HG03378 (cell line): ENCODE measurements around the gene ABHD16A.

Experiments
- ATAC-seq: cut with Tn5 transposase; IDR thresholded peaks from one replicate; pipeline ENCODE4 v1.9.1; 2021; ENCODE audit warnings: mild to moderate bottlenecking, moderate library complexity; ENCODE audit not compliant: unreplicated experiment

ABHD16A gene

DNA sequence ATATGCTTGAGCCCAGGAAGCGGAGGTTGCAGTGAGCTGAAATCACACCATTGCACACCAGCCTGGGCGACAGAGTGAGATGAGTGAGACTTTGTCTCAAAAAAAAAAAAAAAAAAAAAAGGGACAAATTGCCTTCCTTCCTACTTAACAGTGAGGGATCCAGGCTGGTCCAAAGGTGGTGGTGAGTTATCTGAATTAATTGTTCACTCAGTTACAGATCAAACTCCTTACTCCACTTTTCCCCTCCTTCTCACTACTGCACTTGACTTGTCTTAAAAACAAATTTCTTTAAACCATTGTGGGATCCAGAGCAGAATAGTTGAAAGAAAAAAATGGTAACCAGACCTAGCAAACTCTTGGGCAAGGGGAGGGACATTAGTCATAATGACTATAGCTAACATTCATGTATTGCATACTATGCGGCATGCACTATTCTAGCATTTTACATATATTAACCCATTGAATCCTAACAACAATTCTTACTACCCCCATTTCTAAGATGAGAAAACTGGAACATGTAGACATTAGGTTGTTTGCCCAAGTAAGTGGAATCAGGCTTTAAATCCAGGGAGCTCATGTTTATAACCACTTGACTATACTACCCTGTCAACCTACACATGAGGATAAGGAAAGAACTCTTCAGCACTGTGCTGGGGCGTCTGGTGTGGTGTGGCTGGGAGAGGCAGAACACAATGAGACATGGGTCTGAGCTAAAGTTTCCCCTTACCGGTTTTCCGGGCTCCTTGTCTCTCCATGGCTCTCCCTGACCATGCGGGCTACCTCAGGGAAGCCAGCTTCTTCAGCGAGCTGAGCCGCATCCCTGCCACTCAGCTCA lies 39.8 kb downstream of the ABHD16A start:
- no peak for ATAC-seq

DNA sequence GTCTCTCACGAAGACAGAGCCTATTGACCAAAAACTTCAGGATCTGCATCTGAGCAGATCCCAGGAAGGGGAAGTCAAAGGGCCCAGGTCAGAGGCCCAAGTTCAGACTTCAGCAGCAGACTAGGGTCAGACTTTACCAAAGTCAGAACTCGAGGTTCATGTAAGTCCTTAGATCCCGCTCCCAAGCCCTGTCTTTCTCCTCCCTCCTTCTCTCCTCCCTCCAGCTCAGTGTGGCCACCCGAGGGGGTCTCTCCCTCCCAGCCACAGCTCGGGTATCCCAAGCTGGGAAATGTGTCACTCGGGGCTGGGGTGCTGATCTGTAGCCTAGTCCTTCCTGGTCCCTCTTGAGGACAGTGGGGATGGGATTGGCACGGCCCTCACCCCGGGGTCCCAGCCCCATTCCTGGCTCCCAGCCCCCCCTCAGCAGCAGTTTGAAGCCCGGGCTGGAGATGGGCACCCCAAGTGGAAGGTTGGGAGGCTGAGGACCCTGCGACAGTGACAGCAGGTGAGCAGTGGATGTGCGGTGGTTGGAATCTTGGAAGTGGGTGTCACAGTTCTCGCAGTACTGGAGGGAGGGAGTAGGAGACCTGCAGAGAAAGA lies 40.9 kb downstream of the ABHD16A start:
- ATAC-seq = no peak

DNA sequence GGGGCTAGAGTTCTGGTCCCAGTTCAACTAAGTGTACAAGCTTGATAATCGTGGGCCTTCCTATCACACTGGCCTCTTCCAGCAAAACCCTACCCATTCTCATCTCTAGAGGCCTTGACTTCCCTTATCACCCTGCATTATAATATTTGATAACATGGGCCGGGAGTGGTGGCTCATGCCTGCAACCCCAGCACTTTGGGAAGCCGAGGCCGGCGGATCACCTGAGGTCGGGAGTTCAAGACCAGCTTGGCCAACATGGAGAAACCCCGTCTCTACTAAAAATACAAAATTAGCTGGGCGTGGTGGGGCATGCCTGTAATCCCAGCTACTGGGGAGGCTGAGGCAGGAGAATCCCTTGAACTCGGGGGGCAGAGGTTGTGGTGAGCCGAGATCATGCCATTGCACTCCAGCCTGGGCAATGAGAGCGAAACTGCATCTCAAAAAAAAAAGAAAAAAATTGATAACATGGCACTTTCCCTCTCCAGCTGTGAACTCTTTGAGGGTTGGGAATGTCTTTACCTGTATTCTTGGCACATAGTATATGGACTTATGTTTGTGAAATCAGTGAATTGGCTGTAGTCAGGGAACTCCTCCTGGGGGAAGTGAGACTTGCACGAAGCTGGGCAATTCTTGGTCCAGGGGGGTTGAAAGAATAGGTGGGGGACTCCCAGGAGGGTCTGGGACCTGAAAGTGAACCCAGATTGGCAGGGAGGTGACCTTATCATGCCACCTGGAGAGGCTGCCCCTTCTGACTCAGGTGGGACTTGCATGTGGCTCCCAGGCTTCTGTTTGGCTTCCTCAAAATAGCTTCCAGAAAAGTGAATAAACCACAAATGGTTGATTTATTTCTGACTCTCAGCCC lies 41.6 kb downstream of the ABHD16A start:
- ATAC-seq = no peak

DNA sequence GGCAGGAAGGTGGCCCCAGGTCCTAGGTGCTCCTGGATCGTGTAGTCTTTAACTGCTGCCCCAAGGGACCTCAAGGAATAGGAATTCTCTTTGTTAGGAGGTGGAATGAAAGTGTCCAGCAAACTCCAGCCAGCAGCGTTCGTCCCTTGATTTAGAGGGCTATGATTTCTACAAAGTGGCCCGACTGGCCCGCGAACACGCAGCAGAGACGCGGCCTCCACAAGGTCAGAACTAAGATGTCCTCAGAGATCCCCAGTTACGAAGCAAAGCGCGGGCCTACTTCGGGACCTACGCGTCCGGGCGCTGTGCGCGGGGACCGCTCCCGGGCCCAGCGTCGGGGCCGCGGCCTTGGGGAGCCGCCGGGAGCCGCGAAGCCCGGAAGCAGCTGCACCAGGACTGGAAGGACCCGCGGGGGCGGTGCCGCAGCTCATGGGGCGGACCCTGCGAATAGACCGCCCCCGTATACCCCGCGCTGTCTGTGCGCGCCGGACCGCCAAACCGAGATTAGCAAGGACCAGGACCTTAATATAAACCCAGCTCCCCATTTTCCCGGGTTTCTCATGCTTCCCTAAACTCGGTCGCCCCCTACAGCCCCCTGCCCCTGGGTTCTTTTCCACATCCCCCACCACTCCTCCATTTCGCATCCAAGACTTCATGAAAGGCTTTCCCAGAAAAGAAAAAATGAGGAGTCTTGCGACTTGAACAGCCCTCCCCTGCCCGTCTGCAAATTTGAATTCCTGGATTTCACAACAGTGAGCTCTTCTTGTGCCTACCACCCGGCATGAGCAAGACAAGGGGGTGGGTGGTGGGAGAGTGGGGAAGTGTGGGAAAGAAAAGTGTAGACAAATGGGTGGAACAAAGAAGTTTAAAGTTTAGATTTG lies 42.5 kb downstream of the ABHD16A start, which contains the start of gene C6orf47:
Gene C6orf47 (minus strand): TSS at position 398 of the 881 bp plus-strand sequence. CDS start 831 bp downstream, outside the sequence.
- no peak for ATAC-seq

DNA sequence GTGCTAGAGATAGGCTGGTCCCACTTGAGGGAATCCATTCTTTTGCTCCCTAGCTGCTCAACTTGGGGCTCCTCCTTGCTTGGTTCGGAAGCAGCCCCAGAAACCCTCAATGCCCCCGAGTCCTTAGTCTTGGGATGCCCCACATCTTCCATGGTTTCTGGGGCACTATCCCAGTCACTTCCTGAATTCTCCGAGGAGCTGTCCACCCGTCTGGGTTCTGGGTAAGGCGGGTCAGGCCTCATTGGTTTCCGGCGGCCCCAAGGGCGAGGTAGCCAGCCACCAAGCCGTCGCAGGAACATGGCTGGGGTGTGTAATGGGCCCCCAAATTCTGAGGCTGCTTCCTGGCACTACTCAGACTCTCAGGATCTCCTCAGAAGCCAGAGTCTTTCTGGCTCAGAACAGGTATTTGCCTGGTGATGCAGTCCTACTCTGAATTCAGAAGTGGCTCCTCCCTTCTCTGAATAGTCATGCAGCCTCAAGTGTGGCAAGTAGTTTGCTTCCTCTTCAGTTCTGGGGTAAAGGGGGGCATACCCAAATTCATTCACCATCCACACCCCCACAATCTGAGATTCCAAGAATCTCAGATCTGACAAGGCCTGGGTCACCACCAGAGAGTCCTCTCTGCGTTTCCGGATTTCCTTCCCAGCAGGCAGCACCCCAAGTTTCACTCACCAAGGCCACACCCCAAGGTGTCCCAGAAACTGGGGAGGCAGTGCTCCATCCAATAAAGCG lies 43.3 kb downstream of the ABHD16A start:
- no peak for ATAC-seq

DNA sequence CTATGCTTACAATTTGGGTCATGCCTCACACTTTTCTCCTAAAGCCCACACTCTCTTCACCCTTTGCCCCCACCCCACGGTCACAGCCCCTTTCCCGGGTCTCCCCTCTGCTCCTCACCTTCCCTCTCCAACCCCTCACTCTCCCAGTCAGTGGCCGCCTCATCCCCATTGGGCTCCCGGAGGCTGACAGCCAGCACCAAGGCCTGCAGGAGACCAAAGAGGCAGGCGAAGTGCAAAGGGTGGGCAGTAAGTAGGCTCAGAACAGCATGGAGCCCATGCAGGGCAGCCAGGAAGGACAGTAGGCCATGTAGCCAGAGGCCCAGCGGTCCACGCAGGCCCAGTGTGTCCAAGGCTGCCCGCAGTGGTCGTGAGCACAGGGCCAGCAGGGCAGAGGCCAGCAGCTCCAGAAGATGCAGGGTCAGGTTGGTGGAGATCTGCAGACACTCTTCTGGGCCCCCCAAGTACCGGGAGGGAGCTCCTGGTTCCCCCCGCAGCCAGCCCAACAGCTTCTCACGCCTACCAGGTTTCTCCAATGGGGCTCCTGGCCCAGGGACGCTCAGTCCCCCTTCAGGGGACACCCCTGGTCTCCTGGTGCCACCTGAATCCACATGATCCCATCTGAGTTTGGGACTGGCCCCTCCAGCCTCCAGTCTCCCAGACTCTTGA lies 44.0 kb downstream of the ABHD16A start:
- no peak for ATAC-seq

DNA sequence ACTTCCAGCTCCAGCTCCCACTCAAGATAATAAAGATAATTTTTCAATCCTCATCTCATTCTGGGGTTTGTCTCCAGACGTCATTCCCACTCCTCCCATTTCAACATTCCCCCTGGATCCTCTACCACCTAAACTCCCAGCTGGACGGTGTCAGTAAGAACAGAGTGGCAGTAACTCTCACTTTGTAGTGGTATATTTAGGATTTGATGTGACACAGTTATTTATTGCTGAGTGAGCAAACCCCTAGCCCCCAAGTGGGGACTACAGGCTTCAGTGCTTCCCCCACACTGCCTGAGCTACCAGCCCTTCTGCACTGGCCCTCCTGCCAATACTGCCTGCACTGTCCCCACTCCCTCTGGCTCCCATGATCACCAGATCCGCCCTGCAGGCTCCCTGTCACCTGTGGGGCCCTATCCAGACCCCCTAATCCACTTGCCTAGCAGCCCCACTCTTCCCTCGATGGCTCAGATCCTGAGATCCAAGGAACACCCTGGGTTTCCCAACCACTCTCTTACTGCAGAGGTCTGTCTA lies 44.9 kb downstream of the ABHD16A start:
- no peak for ATAC-seq

DNA sequence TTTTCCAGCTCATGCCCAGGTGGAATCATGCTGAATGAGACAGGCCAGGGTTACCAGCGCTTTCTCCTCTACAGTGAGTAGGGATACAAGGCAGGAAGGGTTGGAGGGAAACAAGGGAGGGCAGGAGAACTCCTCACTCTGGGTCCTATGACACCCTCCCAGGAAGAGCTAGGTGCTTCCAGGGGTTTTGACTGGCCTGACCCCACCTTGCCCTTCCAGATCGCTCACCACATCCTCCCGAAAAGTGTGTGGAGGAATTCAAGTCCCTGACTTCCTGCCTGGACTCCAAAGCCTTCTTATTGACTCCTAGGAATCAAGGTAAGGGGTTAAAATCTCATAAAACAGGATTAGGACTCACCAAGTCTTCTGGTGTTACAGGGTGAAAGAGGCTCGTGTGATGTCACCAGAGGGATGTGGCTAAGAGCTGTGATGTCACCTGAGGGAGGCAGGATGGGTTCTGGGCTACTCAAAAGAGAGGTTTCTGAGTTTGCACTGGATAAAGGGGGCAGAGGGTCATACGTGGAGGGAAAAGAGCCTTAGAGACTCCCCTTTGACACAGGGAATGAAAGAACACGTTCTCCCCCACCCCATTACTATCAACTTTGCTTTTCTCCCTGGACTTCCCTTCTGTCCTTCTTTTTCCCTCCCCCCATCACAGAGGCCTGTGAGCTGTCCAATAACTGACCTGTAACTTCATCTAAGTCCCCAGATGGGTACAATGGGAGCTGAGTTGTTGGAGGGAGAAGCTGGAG lies 45.5 kb downstream of the ABHD16A start:
- ATAC-seq = no peak

DNA sequence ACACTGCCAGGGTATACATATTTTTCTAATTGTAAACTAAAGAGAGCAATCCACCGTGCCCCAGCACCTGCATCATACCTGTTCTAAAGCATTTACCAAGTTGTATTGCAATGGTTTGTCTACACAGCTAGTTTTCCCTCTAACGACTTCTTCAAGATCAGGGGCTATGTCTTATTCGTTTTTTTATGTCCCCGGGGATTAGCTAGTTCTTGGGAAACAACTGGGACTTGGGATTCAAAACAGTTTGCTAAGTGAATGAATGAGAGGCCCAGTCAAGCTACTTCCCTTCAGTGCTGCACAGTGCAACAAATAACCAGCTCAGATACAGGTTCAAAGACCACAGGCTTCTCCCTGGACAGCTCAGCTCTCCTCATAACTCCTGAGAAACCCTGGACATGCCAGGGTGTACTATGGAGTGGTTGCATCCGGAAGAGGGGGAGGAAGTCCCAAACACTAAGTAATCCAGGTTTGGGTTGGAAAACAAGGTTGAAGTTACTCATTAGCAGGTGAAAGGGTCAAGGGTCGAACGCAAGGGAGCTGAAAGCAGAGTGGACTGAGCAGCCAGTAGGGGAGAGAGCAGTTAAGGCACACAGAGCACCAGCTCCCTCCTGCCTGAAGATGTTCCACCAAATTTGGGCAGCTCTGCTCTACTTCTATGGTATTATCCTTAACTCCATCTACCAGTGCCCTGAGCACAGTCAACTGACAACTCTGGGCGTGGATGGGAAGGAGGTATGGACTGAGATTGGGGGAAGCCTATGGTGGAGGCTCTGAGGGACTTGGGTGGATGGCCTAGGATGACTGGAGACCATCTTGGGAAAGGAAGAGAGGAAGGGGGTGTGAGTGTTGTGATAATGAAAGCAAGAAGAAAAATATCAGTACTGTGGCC lies 47.5 kb downstream of the ABHD16A start, which contains the start of gene APOM:
Gene APOM (plus strand): TSS at position 546 of the 889 bp plus-strand sequence. CDS start 73 bp downstream, at position 619.
- no peak for ATAC-seq

DNA sequence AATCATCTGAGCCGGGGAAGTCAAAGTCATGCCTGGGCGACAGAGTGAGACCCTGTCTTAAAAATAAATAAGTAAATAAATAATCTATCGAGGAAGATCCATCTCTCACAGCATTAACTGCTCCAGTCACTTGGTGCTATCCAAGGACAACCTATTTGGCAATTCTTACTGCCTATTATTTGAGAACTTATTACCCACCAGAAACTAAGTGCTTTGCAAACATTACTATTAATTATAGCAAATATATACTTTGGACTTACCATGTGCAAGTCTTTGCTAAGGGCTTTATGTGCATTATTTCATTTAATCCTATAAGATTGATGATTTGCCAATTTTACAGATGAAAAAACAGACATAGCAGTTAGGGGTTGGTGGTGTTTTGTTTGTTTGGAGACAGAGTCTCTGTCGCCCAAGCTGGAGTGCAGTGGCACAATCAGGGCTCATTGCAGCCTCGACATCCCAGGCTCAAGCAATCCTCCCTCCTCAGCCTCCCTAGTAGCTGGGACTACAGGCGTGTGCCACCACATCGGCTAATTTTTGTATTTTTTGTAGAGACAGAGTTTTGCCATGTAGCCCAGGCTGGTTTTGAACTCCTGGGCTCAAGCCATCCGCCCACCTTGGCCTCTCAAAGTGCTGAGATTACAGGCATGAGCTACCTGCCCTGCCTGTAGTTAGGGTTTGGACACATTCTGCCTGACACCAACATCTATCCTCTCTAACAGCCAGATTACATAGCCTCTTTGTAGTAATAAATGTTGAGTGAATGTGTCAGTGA lies 48.4 kb downstream of the ABHD16A start:
- ATAC-seq = no peak

DNA sequence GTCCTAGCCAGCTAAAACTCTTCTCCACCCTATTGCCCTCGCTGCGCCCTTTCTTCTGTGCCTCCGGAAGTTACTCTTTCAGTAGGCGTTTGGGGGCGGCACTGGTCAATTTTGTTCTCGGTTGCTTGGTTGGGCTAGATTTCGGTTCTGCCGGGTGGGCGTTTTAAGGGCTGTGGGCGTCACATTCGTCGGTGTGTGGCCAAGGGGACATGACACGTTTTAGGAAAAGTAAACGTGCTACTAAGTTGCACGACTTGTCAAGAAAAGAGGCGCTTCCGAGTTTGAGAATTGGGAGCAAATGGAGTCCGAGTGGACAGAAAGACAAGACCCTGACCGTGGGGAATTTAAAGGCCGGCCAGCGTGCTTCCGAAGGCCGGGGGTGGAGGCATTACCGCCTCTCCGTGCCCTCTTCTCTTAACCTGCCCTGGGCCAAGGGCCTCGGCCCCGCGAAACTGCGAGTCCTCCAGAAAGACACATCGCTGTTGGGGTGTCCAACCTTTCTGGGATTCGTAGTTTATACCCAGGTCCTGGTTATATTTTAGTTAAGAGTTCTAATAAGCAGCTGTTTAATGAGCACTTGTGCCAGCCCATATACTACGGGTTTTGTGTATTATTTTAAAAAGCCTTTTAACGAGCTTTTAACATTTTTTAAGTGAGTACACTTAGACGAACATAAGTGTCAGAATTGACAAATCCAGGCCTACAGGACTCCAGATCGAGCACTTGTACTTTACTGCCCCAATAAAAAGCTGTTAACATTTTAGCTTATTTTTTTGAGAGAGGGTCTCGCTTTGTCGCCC lies 50.0 kb downstream of the ABHD16A start:
- ATAC-seq = peak; percentile 50

DNA sequence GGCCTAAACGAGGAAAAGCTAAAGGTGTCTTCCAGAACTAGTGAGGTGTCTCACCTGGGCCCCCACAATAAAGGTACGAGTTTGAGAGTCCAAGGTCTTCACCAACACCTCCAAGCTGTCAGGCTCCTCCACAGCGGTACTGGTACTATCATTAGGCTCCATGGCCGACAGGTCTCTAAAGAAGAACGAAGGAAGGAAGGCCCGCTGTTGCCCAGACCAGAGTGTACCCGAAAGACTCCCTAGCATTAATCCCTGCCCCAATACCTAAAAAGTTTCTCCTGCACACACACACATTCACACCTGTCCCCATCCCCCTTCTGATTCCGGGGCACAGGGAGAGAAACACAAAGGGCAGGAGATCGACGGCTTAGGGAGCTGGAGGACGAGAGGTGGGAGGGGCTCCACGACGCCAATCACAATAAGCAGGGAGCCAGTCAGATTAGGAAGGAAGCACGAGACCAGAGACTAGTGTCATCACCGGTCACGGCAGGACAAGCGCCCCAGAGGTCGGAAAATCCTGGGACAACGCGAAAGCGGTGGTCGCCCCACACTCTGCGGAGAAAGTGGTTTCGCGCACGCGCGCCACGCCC lies 51.4 kb downstream of the ABHD16A start:
- peak; percentile 37 for ATAC-seq

DNA sequence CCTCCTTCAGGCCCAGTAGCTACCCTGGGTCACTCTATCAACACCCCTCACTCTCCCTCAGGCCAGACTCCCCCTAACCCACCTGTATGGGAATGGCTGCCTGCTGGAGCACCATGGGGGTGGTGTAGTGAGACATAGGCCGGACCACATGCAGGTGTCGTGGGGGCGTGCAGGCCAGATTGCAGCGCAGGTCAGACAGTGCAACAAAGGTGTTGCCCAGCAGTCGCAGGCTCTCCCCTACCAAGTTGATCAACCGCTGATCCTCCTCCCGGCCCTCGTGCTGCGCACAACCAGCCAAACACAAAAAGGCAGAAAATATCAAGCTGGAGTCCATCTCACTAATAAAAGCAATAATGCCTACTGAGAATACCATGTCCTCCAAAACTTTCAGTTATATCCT lies 57.8 kb downstream of the ABHD16A start:
- ATAC-seq = no peak

DNA sequence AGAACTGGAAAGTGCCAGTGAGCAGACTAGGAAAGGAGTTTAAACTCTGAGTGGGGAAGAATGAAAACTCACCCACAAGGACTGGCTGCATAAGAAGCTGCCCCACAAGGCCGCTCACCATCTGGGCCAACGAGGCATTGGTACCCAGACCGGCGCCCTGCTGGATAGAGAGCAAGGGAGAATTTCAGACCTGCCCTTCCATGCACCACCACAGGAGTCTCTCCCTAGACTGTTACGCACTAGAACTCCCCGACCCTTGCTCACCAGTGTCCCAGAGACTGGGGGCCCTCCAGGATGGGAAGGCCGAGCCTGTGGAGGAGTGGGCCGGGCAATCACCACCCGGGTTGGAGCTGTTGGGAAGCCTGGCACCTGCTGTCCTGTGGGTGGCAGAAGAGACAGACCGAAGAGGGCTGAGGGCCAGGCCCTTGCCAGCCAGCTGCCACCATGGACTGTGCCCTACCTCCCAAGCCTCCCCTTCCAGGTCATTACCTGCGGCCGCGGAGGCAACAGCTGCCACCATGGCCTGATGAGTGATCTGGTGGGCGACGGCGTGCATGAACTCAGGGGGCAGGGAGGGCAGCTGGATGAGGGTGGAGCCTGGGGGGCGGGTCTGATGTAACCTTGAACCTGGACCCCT lies 59.2 kb downstream of the ABHD16A start:
- no peak for ATAC-seq
